ENCODE results near the gene CD80.

GRCh38 chr3:119514637-119515036 is 44.8 kb downstream of the CD80 start:
- TF ChIP-seq POLR2A (IDR thresholded peaks at IDR 0.05) (no peak), CTCF (IDR thresholded peaks at IDR 0.05) (no peak)
